T-helper 2 cell (primary cell): ENCODE data around the gene ZNF813.

Experiments used
- DNase-seq, 5 experiments: peaks; one replicate each; pipeline versions ENCODE4 v3.0.0 to v3.0.0-alpha.2; 2012 to 2022

ZNF813 gene

DNA sequence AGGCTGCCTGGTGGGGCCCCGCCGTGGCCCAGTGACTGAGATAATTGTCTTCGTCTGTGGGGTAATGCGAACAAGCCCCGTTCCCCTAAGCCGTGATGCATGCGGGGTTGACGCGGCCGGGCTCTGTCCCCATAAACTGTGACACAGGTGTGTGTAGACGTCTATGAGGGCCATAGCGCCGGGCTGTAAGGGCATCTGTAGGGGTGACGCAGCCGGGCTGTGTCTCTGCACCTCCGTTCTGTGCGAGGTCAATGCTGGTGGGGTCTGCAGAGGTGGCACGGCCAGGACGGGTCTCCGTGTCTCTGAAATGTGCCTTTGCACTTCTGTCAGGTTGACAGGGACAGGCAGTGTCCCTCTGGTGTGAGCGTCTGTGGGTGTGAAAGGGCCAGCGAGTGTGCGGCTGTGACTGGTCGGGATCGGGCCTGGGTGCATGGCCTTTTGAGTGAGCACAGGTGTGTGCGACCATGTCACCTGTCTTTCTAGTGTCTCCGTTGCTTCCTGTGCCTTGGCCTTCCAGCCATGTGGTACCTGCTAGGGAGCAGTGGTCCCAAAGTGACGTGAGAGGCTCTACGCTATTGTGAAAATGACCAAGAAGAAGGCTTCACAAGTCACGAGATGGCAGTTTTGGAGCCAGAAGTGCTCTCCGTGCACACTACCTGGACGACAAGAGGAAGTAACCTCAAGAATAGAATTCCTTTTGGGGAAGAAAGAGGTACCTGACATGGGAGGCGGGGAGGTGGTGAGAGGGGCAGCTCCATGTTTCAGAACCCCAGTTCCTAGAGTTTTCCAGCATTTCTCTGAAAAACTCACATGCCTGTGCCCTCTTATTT is 54.1 kb downstream of the ZNF813 start:
- DNase-seq = peak in 1 of 5 experiments; percentile 22

DNA sequence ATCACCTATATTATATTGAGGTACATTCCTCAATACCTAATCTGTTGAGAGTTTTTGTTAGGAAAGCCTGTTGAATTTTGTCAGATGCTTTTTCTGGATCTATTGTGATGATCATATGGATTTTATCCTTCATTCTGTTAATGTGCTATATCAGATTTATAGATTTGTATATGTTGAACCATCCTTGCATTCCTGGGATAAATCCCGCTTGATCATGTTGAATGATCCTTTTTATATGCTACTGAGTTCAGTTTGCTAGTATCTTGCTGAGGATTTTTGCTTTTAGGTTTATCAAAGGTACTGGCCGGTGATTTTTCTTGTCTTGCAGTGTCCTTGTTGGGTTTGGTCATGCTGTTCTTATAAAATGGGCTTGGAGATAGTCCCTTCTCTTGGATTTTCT is 58.4 kb downstream of the ZNF813 start:
- no peak for DNase-seq

DNA sequence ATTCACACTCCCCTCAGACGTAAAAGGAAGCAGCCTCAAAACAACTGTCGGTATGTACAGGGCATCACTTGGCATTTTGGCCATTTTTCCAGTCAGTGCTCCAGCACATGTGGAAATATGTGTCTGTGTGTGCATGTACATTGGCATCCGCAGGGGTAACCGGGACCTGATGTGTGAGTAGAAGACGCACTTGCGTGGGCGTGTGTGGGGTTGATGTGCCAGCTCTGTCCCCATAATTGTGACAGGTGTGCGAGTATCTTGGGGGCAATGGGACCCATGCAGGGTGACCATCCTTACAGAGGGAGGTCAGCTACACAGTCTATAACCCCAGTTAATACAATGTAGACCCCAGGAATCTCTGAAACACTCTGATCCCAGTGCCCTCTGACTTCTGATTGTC is 63.1 kb downstream of the ZNF813 start:
- DNase-seq = no peak

DNA sequence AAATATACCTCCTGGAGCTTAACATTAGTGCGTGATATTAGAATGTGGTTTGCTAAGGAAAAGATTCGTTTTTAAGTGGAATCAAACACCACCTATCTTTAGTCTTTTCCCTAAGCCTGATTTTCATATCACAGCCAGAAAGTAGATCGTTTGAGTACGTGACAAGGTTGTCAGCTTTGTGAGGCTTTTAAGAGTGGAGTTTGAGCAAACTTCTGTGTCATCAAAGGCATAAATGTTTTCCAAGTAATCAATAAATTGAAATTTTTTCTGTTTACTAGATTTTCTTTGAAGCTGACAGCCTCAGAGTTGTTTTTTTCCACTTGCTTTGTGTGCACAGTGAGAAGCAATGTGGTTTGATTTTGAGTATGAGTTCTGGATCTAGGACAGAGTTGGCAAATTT is 63.9 kb downstream of the ZNF813 start:
- DNase-seq = no peak

DNA sequence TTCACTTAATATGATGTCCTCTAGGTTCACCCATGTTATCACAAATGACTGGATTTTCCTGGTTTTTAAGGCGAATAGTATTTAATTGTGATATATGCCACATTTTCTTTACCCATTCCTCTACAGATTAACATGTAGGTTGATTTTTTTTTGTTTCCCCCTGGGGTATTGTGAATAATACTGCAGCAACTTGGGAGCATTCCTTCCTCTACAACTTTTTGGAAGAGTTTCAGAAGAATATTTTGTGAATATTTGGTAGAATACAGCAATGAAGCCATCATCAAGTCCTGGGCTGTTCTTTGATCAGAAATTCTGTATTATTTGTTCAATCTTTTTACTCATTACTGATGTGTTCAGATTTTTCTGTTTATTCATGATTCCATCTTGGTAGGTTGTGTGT is 64.8 kb downstream of the ZNF813 start:
- DNase-seq = no peak

DNA sequence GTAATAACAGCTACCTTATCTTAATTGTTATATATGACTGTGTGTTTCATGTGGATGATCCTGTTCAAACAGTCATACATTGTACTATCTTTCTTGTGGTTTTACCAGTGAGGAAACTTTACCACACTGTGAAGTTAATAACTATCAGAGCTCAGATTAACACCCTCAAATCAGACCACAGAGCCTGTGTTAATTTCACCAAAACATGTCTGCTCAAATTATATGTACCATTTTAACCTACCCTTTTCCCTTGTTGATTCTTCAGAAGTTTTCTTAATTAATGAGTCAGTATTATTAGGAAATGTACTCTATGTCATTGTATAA is 68.7 kb downstream of the ZNF813 start:
- DNase-seq = peak in 2 of 5 experiments; percentile 22 to 24

DNA sequence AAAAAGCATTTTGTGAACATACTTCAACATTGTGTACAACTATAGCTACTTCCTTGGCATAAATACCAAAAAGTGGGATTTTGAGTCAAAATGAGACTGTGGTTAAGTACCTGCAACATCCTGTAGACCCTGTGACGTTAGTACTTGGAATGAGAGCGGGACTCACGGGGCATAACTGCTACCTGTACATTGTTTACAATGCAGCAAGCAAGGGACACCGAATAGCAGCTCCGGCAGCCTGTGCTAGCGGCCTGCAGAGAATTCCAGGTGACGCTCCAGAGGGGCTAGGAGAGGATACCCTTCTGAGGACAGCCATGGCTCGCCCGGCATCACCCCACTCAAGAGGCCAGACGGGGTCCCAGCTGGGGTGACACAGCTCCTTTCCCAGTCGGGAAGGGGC is 69.6 kb downstream of the ZNF813 start:
- DNase-seq = peak in 2 of 5 experiments; percentile 43 to 45

DNA sequence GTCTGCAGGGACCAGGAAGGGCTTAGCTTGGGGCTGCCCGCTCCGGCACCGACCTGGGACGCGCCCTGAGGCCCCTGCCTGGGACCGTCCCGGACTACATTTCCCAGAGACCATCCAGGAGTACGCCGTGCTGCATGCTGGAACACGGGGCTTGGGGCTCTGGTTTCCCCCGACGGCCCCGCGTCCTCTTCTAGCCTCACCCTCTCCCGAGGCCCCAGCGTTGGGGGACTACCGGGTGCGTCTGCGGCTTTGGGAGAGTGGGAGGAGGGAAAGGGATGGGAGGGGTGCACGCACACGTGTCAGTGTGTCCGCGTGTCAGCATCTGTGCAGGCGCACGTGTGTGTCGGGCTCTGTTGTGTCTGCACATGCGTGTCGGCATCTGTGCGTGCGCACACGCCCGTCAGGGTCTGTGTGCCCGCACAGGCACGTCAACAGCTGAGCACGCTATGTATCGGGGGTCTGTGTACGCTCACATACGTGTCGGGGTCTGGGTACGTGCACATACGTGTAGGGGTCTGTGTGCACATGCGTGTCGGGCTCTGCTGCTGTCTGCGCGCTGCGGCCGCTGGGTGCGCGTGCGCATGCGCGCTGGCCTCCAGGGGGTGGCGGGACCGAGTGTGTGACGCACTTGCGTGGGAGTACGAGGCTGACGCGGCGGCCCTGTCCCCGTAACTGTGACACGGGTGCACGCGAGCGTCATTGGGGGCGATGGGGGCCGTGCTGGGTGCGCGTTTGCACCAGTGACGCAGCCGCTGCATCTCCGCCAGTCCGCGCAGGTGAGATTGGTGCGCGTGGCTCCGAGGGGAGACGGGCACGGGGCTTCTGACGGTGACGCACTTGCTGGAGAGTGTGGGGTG is 70.2 kb downstream of the ZNF813 start, which contains the start of gene ZNF331:
ZNF331 (plus strand) TSS at position 625 of the 857 bp plus-strand sequence. CDS start 31,232 bp downstream, outside the sequence.
- peak; percentile 76 to 96 (median 91) for DNase-seq

DNA sequence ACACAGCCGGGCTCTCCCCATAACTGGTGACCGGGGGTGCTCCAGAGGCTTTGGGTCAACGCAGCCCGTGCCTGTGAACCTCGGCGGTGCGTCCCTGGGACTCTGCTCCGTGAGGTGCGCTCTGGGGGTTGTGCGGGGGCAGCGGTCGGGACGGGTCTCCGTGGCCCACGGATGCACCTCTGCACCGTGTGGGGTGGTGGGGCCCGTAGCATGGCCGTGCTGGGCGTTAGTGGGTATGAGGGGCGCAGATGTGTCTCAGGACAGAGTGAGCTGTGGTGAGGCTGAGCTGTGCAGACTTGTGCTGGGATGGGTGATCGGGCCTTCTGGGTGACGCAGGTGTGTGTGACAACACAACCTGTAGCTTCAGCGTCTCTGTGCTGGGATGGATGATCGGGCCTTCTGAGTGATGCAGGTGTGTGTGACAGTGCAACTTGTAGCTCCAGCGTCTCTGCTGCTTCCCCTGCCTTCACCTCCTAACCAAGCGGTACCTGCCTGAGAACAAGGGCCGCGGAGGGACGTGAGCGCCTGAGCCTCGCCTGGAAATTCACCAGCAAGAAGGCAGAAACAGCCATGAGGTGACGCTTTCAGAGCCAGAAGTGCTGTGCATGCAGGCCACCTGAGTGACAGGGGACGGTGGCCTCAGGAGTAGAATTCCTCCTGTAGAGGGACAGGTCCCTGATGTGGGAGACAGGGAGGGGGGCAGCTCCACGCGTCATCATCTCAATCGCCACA is 71.0 kb downstream of the ZNF813 start:
- DNase-seq = peak in 1 of 5 experiments; percentile 37

DNA sequence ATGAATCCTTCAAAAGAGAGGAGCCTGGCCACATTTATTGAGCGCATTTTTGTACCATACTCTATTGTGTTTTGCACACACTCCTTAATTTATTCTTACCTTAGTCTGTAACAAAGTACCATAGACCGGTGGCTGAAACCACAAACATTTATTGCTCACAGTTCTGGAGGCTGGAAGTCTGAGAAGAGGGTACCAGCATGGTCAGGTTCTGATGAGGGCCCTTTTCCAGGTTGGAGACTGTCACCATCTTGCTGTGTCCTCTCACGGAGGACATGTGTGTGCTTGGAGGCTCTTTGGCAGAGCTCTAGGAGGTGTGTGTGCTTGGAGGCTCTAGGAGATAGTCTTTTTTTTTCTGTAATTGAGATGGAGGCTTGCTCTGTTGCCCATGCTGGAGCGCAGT is 72.6 kb downstream of the ZNF813 start:
- DNase-seq = no peak

DNA sequence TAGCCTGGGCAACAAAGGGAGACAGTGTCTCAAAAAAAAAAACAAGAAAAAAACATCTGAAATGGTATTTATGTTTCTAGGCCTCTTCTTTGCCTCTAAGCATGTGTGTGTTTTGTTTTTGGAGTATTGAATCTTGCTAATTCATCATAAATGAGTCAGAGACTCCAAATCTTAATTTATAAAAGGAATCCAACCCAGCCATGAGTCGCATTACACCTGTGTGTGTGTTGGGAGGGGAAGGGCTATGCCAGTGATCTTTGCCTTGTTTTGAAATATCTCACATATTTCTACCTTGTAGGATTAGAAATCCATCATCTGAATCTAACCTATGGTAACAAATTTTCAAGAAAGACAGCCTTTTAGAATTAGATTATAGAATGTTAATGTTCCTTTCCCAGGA is 74.4 kb downstream of the ZNF813 start:
- DNase-seq = no peak

DNA sequence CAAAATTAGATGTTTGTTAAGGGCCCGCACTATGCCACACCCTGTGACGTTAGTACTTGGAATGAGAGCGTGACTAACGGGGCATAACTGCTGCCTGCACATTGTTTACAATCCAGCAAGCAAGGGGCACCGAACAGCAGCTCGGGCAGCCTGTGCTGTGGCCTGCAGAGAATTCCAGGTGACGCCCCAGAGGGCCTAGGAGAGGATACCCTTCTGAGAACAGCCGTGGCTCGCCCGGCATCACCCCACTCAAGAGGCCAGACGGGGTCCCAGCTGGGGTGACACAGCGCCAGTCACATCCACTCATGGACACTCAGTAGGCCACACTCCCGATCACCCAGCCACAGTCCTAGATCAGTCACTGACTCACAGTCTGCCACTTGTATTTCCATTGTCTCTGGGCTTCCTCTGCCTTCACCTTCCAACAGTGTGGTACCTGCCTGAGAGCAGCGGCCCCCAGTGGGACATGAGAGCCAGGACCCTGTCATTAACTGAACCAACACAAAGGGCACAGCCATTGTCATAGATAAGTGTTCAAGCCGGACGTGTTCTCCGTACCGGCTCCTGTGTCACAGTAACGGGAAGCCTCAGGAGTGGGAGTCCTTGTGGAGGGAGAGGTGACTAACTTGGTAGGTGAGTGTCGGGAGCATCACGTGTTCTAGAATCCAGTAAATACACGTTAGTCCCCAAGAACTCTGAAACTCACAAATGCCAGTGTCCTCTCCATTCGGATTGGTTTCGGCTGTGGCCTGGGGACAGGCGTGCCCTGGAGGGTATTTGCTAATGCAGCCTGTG is 77.9 kb downstream of the ZNF813 start:
- DNase-seq = no peak
